Suprapubic skin (tissue), 4 donors: ENCODE measurements around the gene AP4M1.

Source experiments
- CTCF ChIP-seq, 2 donors: fragments of 200-600 bp in 1 of 2; fragments of 450-650 bp in 1 of 2; sonication (generic) in 1 of 2; IDR thresholded peaks; one replicate each; pipeline ENCODE4 v1.5.1; 2016 to 2019; ENCODE audit warnings: antibody characterized with exemption in 2 of 2, mild to moderate bottlenecking in 1 of 2, moderate library complexity in 1 of 2
- EP300 ChIP-seq: sonication (generic); formaldehyde crosslinking; IDR thresholded peaks from one replicate; pipeline ENCODE4 v1.6.1; 2017; ENCODE audit warnings: antibody characterized with exemption
- POLR2A ChIP-seq, 2 donors: fragments of 450-650 bp; IDR thresholded peaks; one replicate each; pipeline ENCODE4 v1.6.1; 2017; ENCODE audit warnings: antibody characterized with exemption in 2 of 2, mild to moderate bottlenecking in 2 of 2, moderate library complexity in 2 of 2
- POLR2AphosphoS5 ChIP-seq, 3 donors: sonication (generic); formaldehyde crosslinking; IDR thresholded peaks; one replicate each; pipeline ENCODE4 v1.6.1; 2017; ENCODE audit warnings: antibody characterized with exemption in 3 of 3

GRCh38 chr7:100082978-100083377, 18.5 kb upstream of the AP4M1 start:
- no peak for TF ChIP-seq CTCF (IDR thresholded peaks at IDR 0.05)
- TF ChIP-seq POLR2AphosphoS5 (IDR thresholded peaks at IDR 0.05): no peak
- no peak for TF ChIP-seq EP300
- no peak for TF ChIP-seq POLR2A (IDR thresholded peaks at IDR 0.05)
